OCI-LY1 (cell line): ENCODE measurements around the gene SMOC2.

Experiments used
- CTCF ChIP-seq: fragments of 200-600 bp; sonication (generic), shearing (Covaris generic); IDR thresholded peaks from 2 replicates; pipeline ENCODE4 v1.5.1; 2017; ENCODE audit warnings: mild to moderate bottlenecking, antibody characterized with exemption, low read length, moderate library complexity, mixed read lengths
- EZH2 ChIP-seq: fragments of 200-600 bp; sonication (generic), shearing (Covaris generic); IDR thresholded peaks from 2 replicates; pipeline ENCODE4 v1.8.0; 2017; ENCODE audit warnings: borderline replicate concordance, mixed run types, mild to moderate bottlenecking, antibody characterized with exemption, low read length, moderate library complexity, mixed read lengths

GRCh38 chr6:168709390-168709789 lies 268.4 kb downstream of the SMOC2 start:
- no peak for TF ChIP-seq CTCF
- TF ChIP-seq EZH2: no peak
